H9 (cell line): ENCODE results near the gene GNPDA1. TPM values are rescaled to one million over a fixed set of nuclear protein-coding genes. Genes with fewer than 3 reads are reported as not detected.

Experiments used
- DNase-seq: peaks from one replicate; pipeline ENCODE4 v3.0.0-alpha.2; 2017
- H2AFZ ChIP-seq: one replicate; pipeline ENCODE4 v1.6.1; 2013; ENCODE audit warnings: mild to moderate bottlenecking, low read length, control low read depth, moderate library complexity
- H2AK5ac ChIP-seq: 2 replicates; pipeline ENCODE4 v1.6.1; 2013; ENCODE audit warnings: low read length, control low read depth, mixed read lengths; ENCODE audit not compliant: insufficient read length
- H2BK120ac ChIP-seq: one replicate; pipeline ENCODE4 v1.6.1; 2013; ENCODE audit warnings: low read depth, mild to moderate bottlenecking, low read length, control low read depth, inconsistent platforms; ENCODE audit not compliant: poor library complexity, severe bottlenecking
- H2BK12ac ChIP-seq: 2 replicates; pipeline ENCODE4 v1.6.1; 2013; ENCODE audit warnings: low read length, control low read depth, mixed read lengths, low read depth; ENCODE audit not compliant: insufficient read length
- H2BK15ac ChIP-seq: 2 replicates; pipeline ENCODE4 v1.6.1; 2013; ENCODE audit warnings: low read depth, low read length, control low read depth
- H2BK20ac ChIP-seq: one replicate; pipeline ENCODE4 v1.6.1; 2013; ENCODE audit warnings: low read depth, mild to moderate bottlenecking, low read length, control low read depth, inconsistent platforms; ENCODE audit not compliant: poor library complexity, severe bottlenecking
- H2BK5ac ChIP-seq: 2 replicates; pipeline ENCODE4 v1.6.1; 2013; ENCODE audit warnings: low read length, control low read depth, mixed read lengths; ENCODE audit not compliant: insufficient read length
- H3K14ac ChIP-seq: 2 replicates; pipeline ENCODE4 v1.6.1; 2013; ENCODE audit warnings: low read length, control low read depth; ENCODE audit not compliant: insufficient read depth
- H3K18ac ChIP-seq: 2 replicates; pipeline ENCODE4 v1.6.1; 2013; ENCODE audit warnings: low read depth, mild to moderate bottlenecking, mixed read lengths, low read length, control low read depth; ENCODE audit not compliant: insufficient read length
- H3K23ac ChIP-seq: 2 replicates; pipeline ENCODE4 v1.6.1; 2013; ENCODE audit warnings: low read length, control low read depth, mixed read lengths, low read depth; ENCODE audit not compliant: insufficient read length
- H3K23me2 ChIP-seq: 2 replicates; pipeline ENCODE4 v1.6.1; 2013; ENCODE audit warnings: low read depth, mild to moderate bottlenecking, mixed read lengths, low read length, control low read depth; ENCODE audit not compliant: insufficient read length, poor library complexity, severe bottlenecking
- H3K27ac ChIP-seq: 2 replicates; pipeline ENCODE4 v1.5.1; 2013; ENCODE audit warnings: low read length, control low read depth, mixed read lengths, low read depth; ENCODE audit not compliant: insufficient read length
- H3K27me3 ChIP-seq: 2 replicates; pipeline ENCODE4 v1.6.1; 2013; ENCODE audit warnings: low read length, control low read depth, inconsistent platforms; ENCODE audit not compliant: insufficient read depth
- H3K4ac ChIP-seq: 2 replicates; pipeline ENCODE4 v1.6.1; 2013; ENCODE audit warnings: low read depth, mild to moderate bottlenecking, control low read depth, inconsistent platforms, low read length, moderate library complexity
- H3K4me1 ChIP-seq: 2 replicates; pipeline ENCODE4 v1.6.1; 2013; ENCODE audit warnings: low read length, control low read depth, inconsistent platforms; ENCODE audit not compliant: insufficient read depth
- H3K4me2 ChIP-seq: 2 replicates; pipeline ENCODE4 v1.6.1; 2013; ENCODE audit warnings: low read length, control low read depth, mixed read lengths; ENCODE audit not compliant: insufficient read length, insufficient read depth
- H3K56ac ChIP-seq: 2 replicates; pipeline ENCODE4 v1.6.1; 2013; ENCODE audit warnings: low read depth, mild to moderate bottlenecking, mixed read lengths, low read length, control low read depth; ENCODE audit not compliant: insufficient read length
- H3K79me1 ChIP-seq: 2 replicates; pipeline ENCODE4 v1.6.1; 2013; ENCODE audit warnings: low read depth, mild to moderate bottlenecking, moderate library complexity, low read length, control low read depth, inconsistent platforms; ENCODE audit not compliant: insufficient read depth, poor library complexity, severe bottlenecking
- H3K79me2 ChIP-seq: 2 replicates; pipeline ENCODE4 v1.6.1; 2013; ENCODE audit warnings: low read length, control low read depth, inconsistent platforms; ENCODE audit not compliant: insufficient read depth
- H3K9ac ChIP-seq: 2 replicates; pipeline ENCODE4 v1.6.1; 2013; ENCODE audit warnings: low read length, control low read depth, mixed read lengths; ENCODE audit not compliant: insufficient read length; ENCODE audit errors: extremely low read depth
- H3K9me3 ChIP-seq: one replicate; pipeline ENCODE4 v1.6.1; 2013; ENCODE audit warnings: low read depth, low read length, inconsistent platforms; ENCODE audit not compliant: control insufficient read depth
- H3T11ph ChIP-seq: one replicate; pipeline ENCODE4 v1.6.1; 2013; ENCODE audit warnings: mild to moderate bottlenecking, low read length, control low read depth, inconsistent platforms
- H4K20me1 ChIP-seq: one replicate; pipeline ENCODE4 v1.6.1; 2013; ENCODE audit not compliant: control insufficient read depth, insufficient read length, insufficient read depth
- H4K5ac ChIP-seq: 2 replicates; pipeline ENCODE4 v1.6.1; 2013; ENCODE audit warnings: low read depth, mild to moderate bottlenecking, mixed read lengths, low read length, control low read depth; ENCODE audit not compliant: insufficient read length
- H4K8ac ChIP-seq: replicated peaks from 2 replicates; pipeline ENCODE4 v1.6.1; 2013; ENCODE audit warnings: low read length, control low read depth, mixed read lengths, low read depth; ENCODE audit not compliant: insufficient read length
- H4K91ac ChIP-seq: 2 replicates; pipeline ENCODE4 v1.6.1; 2013; ENCODE audit warnings: low read depth, mild to moderate bottlenecking, moderate library complexity, mixed read lengths, low read length, control low read depth; ENCODE audit not compliant: insufficient read length
- H3K27ac Mint-ChIP-seq, 3 experiments: 2 replicates in 2 of 3; 3 replicates in 1 of 3; pipeline ENCODE4 v1.8.0; 2020 to 2021; ENCODE audit warnings: mixed read lengths in 3 of 3, mild to moderate bottlenecking in 1 of 3, moderate library complexity in 1 of 3
- H3K27me3 Mint-ChIP-seq: 2 replicates; pipeline ENCODE4 v1.8.0; 2021; ENCODE audit warnings: low read depth, mild to moderate bottlenecking, moderate library complexity, mixed read lengths
- H3K36me3 Mint-ChIP-seq, 3 experiments: 2 replicates in 2 of 3; 3 replicates in 1 of 3; pipeline ENCODE4 v1.8.0; 2020 to 2021; ENCODE audit warnings: low read depth in 3 of 3, mixed read lengths in 3 of 3; ENCODE audit not compliant: insufficient read depth in 1 of 3
- H3K4me1 Mint-ChIP-seq, 2 experiments: 2 replicates each; pipeline ENCODE4 v1.8.0; 2020; ENCODE audit warnings: mixed read lengths in 2 of 2
- H3K4me3 Mint-ChIP-seq, 2 experiments: 2 replicates in 1 of 2; 3 replicates in 1 of 2; pipeline ENCODE4 v1.8.0; 2020 to 2021; ENCODE audit warnings: mild to moderate bottlenecking in 2 of 2, mixed read lengths in 2 of 2, moderate library complexity in 1 of 2
- H3K9me3 Mint-ChIP-seq, 2 experiments: 2 replicates in 1 of 2; 3 replicates in 1 of 2; pipeline ENCODE4 v1.8.0; 2020; ENCODE audit warnings: mild to moderate bottlenecking in 2 of 2, mixed read lengths in 2 of 2, moderate library complexity in 1 of 2
- CTCF ChIP-seq: fragments of 200-600 bp; sonication (generic); conservative IDR thresholded peaks from 3 replicates; pipeline ENCODE4 v1.8.0; 2021; ENCODE audit warnings: antibody characterized with exemption, mild to moderate bottlenecking
- WGBS: extraction: QIAGEN DNeasy Blood & Tissue Kit; methylation state at CpG from one replicate; pipeline ENCODE4 v1.1.7; 2013; ENCODE audit warnings: missing lambda C conversion rate, low lambda C conversion rate, mixed read lengths; ENCODE audit not compliant: insufficient read length; ENCODE audit errors: extremely low coverage; 5-methylcytosine and 5-hydroxymethylcytosine counted together
- total RNA-seq: library from RNA; stranded (reverse); gene quantifications from 2 replicates; pipeline ENCODE4 v1.2.1, GENCODE V29; 2021

GNPDA1 gene
- total RNA-seq, 1 experiment from 2014 or later, result 66.8 TPM

- Histone ChIP-seq H4K5ac (no peak overlapping the region), H3K79me2 (no peaks in the 10 kb centered on the region), H2AK5ac (no peak overlapping the region), H3K4me2 (no peak overlapping the region), H3K56ac (no peak overlapping the region), H4K8ac (no peak overlapping the region), H3K4me1 (no peaks in the 10 kb centered on the region; the same call in 1 of the 2 replicates), H3K9me3 (no peaks in the 10 kb centered on the region), H2BK5ac (no peak overlapping the region), H4K91ac (no peak overlapping the region), H3K79me1 (no peaks in the 10 kb centered on the region), H3K27me3 (no peaks in the 10 kb centered on the region), H3K9ac (no peak overlapping the region), H2AFZ (no peak overlapping the region), H3T11ph (no peak overlapping the region), H2BK20ac (no peak overlapping the region), H2BK120ac (no peak overlapping the region), H2BK15ac (no peak overlapping the region), H4K20me1 (peaks cover 2% of the 10 kb centered on the region), H3K23ac (no peak overlapping the region), H3K18ac (no peak overlapping the region), H2BK12ac (no peak overlapping the region), H3K4ac (no peak overlapping the region), H3K23me2 (peaks cover 1% of the 10 kb centered on the region), H3K27ac (no peak overlapping the region), H3K14ac (no peak overlapping the region)
- no peak for TF ChIP-seq CTCF
- peaks cover 17 to 80% (median 70%) of the 10 kb centered on the region in 3 experiments; a peak in 6 of 7 replicates for H3K36me3 Mint-ChIP-seq
- H3K27me3 Mint-ChIP-seq, result no peaks in the 10 kb centered on the region
- H3K27ac Mint-ChIP-seq, result no peak overlapping the region
- peaks cover 4 to 5% of the 10 kb centered on the region in 2 experiments; a peak in 3 of 4 replicates for H3K4me1 Mint-ChIP-seq
- H3K4me3 Mint-ChIP-seq, result no peak overlapping the region
- no peaks in the 10 kb centered on the region for H3K9me3 Mint-ChIP-seq
- WGBS, result no CpG with 5 or more reads among the region's 1 CpG
- DNase-seq, result no peak
Measured at GRCh38 chr5:142007237-142007544, 5.6 kb downstream of the GNPDA1 start.
